Measurements from ENCODE around the gene LRRN1. TPM values are rescaled to one million over a fixed set of nuclear protein-coding genes. Genes with fewer than 3 reads are reported as not detected.

The LRRN1 gene
- polyA plus RNA-seq, 1 donor (not counting 4 experiments of a cell fraction or from before 2014, with no cell fraction given) = 0.45 TPM

DNA sequence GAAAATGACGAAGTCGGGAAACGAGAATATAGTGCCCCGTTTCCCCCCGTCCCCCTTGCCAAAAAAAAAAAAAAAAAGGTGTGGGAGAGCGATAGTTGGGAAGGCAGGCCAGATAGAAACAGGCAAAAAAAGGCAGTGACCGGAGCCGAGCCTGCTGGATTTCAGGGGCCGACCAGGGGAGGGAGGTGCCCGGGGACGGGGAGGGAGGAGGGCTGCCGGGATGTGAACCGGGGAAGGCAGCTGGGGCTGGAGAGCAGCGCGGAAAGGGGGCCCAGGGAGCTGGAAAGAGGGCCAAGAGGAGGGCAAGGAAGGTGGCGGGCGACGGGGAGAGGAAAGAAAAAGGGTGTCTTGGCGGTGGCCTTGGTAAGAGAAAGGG lies 837 bp downstream of the LRRN1 start:
- H3K79me2 ChIP-seq (ENCODE audit: control insufficient read depth, insufficient read depth, low read length) = no peaks in the 10 kb centered on the region
- H3K36me3 ChIP-seq (ENCODE audit: control insufficient read depth in 2 of 2, extremely low read depth in 1 of 2, insufficient read depth in 2 of 2, low read length in 2 of 2) = no peaks in the 10 kb centered on the region
- no peak overlapping the region for H3K27ac ChIP-seq (ENCODE audit: control insufficient read depth, insufficient read depth, low read length)
- peak overlapping the region in 2 of 3 experiments; percentile 23 to 42 for H3K4me3 ChIP-seq (ENCODE audit: control insufficient read depth in 2 of 3, extremely low read depth in 1 of 3, insufficient read depth in 2 of 3, low read depth in 1 of 3, low read length in 3 of 3)
- peak overlapping the region; percentile 58 for H3K4me2 ChIP-seq (ENCODE audit: control insufficient read depth, extremely low read depth, insufficient read depth, low read depth, low read length)
- DNase-seq (ENCODE audit: low read depth, low spot score) (no peak), FAIRE-seq (no peak)
- dilution Hi-C loops (cut with MboI; ENCODE audit: extremely low pct_ligation_motif_present, low sequenced_read_pairs) = no loop called here
- H2AFZ ChIP-seq (ENCODE audit: control insufficient read depth, low read length) = no peak overlapping the region
- no peaks in the 10 kb centered on the region for H4K20me1 ChIP-seq (ENCODE audit: control insufficient read depth, extremely low read depth, insufficient read depth, low read length)
- no peaks in the 10 kb centered on the region for H3K4me1 ChIP-seq (ENCODE audit: control insufficient read depth, extremely low read depth, insufficient read depth, low read length)
- no peak for TF ChIP-seq EZH2 (IDR thresholded peaks at IDR 0.05; ENCODE audit: low read length)
- TF ChIP-seq, protein P1, sequence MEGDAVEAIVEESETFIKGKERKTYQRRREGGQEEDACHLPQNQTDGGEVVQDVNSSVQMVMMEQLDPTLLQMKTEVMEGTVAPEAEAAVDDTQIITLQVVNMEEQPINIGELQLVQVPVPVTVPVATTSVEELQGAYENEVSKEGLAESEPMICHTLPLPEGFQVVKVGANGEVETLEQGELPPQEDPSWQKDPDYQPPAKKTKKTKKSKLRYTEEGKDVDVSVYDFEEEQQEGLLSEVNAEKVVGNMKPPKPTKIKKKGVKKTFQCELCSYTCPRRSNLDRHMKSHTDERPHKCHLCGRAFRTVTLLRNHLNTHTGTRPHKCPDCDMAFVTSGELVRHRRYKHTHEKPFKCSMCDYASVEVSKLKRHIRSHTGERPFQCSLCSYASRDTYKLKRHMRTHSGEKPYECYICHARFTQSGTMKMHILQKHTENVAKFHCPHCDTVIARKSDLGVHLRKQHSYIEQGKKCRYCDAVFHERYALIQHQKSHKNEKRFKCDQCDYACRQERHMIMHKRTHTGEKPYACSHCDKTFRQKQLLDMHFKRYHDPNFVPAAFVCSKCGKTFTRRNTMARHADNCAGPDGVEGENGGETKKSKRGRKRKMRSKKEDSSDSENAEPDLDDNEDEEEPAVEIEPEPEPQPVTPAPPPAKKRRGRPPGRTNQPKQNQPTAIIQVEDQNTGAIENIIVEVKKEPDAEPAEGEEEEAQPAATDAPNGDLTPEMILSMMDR (optimal IDR thresholded peaks at IDR 0.05 in 1 of 3, IDR thresholded peaks at IDR 0.05 in 1 of 3, conservative IDR thresholded peaks at IDR 0.05 in 1 of 3; ENCODE audit: extremely low read depth in 1 of 3, insufficient read depth in 2 of 3, low read length in 3 of 3) = no peak
- no peak overlapping the region for H3K9ac ChIP-seq (ENCODE audit: control insufficient read depth, extremely low read depth, insufficient read depth, low read length)
- H3K27me3 ChIP-seq (ENCODE audit: control insufficient read depth, extremely low read depth, insufficient read depth, low read length) = peaks cover 52% of the 10 kb centered on the region
- no peaks in the 10 kb centered on the region for H3K9me3 ChIP-seq (ENCODE audit: control insufficient read depth, low read depth, low read length)
- H3K9me1 ChIP-seq (ENCODE audit: control insufficient read depth, extremely low read depth, insufficient read depth, low read length) = no peaks in the 10 kb centered on the region

DNA sequence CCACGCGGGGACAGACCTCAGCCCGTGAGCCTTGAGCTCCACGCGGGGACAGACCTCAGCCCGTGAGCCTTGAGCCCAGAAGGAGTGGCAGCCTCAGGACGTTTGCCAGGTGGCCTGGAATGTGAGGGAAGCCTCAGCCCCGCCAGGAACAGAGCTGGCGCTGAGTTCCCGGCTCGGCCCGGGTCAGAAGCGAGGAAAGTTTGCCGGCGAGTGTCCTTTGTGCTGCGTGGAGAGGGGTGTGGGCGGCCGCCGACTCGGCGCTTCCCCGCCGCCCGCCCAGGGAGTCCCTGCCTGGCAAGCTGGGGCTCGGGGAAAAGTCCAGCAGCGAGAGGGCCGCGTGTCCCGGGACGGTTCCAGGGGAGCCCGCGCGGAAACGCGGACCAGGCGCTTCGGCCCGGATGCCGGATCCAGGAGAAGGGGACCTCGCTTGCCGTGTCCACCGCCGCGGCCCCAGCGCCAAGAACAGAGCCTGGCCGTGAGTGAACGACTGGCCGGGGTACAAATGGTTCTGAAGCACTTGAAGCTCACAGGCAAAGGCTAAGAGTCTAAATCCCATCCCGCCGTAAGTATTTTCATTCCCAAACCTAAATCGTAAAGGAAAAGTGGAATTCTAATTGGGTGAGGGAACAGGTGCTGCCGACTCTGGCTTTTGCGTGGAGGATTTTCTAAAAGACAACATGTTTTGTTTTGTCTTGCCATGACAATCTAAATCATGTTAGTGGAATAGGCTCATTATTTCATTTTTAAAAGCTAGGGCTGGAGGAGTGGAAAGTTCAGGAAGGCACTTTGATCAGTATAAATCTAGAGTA lies 1.7 kb downstream of the LRRN1 start:
- H3K4me1 ChIP-seq (ENCODE audit: control insufficient read depth, extremely low read depth, insufficient read depth, low read length) = no peaks in the 10 kb centered on the region
- dilution Hi-C loops (cut with MboI; ENCODE audit: extremely low pct_ligation_motif_present, low sequenced_read_pairs) = no loop called here
- TF ChIP-seq EZH2 (IDR thresholded peaks at IDR 0.05; ENCODE audit: low read length) = no peak
- TF ChIP-seq, protein P1 (optimal IDR thresholded peaks at IDR 0.05 in 1 of 3, IDR thresholded peaks at IDR 0.05 in 1 of 3, conservative IDR thresholded peaks at IDR 0.05 in 1 of 3; ENCODE audit: extremely low read depth in 1 of 3, insufficient read depth in 2 of 3, low read length in 3 of 3) = no peak
- no peaks in the 10 kb centered on the region for H4K20me1 ChIP-seq (ENCODE audit: control insufficient read depth, extremely low read depth, insufficient read depth, low read length)
- no peaks in the 10 kb centered on the region for H3K36me3 ChIP-seq (ENCODE audit: control insufficient read depth in 2 of 2, extremely low read depth in 1 of 2, insufficient read depth in 2 of 2, low read length in 2 of 2)
- peak overlapping the region in 2 of 3 experiments; percentile 2 to 8 for H3K4me3 ChIP-seq (ENCODE audit: control insufficient read depth in 2 of 3, extremely low read depth in 1 of 3, insufficient read depth in 2 of 3, low read depth in 1 of 3, low read length in 3 of 3)
- no peaks in the 10 kb centered on the region for H3K9me1 ChIP-seq (ENCODE audit: control insufficient read depth, extremely low read depth, insufficient read depth, low read length)
- H3K27ac ChIP-seq (ENCODE audit: control insufficient read depth, insufficient read depth, low read length) = no peak overlapping the region
- H3K4me2 ChIP-seq (ENCODE audit: control insufficient read depth, extremely low read depth, insufficient read depth, low read depth, low read length) = peak overlapping the region; percentile 58
- DNase-seq (ENCODE audit: low read depth, low spot score) (no peak), FAIRE-seq (no peak)
- H3K79me2 ChIP-seq (ENCODE audit: control insufficient read depth, insufficient read depth, low read length) = no peaks in the 10 kb centered on the region
- no peak overlapping the region for H3K9ac ChIP-seq (ENCODE audit: control insufficient read depth, extremely low read depth, insufficient read depth, low read length)
- no peaks in the 10 kb centered on the region for H3K9me3 ChIP-seq (ENCODE audit: control insufficient read depth, low read depth, low read length)
- no peak overlapping the region for H2AFZ ChIP-seq (ENCODE audit: control insufficient read depth, low read length)
- peaks cover 52% of the 10 kb centered on the region for H3K27me3 ChIP-seq (ENCODE audit: control insufficient read depth, extremely low read depth, insufficient read depth, low read length)
